Skeletal muscle satellite cell (primary cell): ENCODE data around the gene WNT3.

Experiments used
- H3K27me3 ChIP-seq: 2 replicates; pipeline ENCODE4 v1.7.0; 2013; ENCODE audit warnings: low read length; ENCODE audit not compliant: control insufficient read depth, insufficient read depth
- H3K36me3 ChIP-seq: 2 replicates; pipeline ENCODE4 v1.7.0; 2013; ENCODE audit warnings: mild to moderate bottlenecking, control low read depth, low read length; ENCODE audit not compliant: insufficient read depth
- H3K4me1 ChIP-seq: 2 replicates; pipeline ENCODE4 v1.7.0; 2013; ENCODE audit warnings: low read length; ENCODE audit not compliant: control insufficient read depth, insufficient read depth
- H3K4me2 ChIP-seq: 2 replicates; pipeline ENCODE4 v1.7.0; 2013; ENCODE audit warnings: mild to moderate bottlenecking, low read length
- H3K4me3 ChIP-seq: 2 replicates; pipeline ENCODE4 v1.7.0; 2013; ENCODE audit warnings: low read length
- H3K9ac ChIP-seq: 2 replicates; pipeline ENCODE4 v1.7.0; 2013; ENCODE audit warnings: mild to moderate bottlenecking, low read depth, low read length, moderate library complexity
- H3K9me3 ChIP-seq: replicated peaks from 2 replicates; pipeline ENCODE4 v1.7.0; 2013; ENCODE audit warnings: mild to moderate bottlenecking, control low read depth, low read length

WNT3 gene

GRCh38 chr17:46792071-46792470 is 26.4 kb downstream of the WNT3 start:
- Histone ChIP-seq H3K27me3 (peaks cover 82% of the 10 kb centered on the region), H3K9me3 (no peaks in the 10 kb centered on the region), H3K9ac (no peak overlapping the region), H3K4me1 (no peaks in the 10 kb centered on the region), H3K36me3 (no peaks in the 10 kb centered on the region), H3K4me3 (no peak overlapping the region), H3K4me2 (no peak overlapping the region)

- H3K4me2 ChIP-seq: no peak overlapping the region
- no peaks in the 10 kb centered on the region for H3K9me3 ChIP-seq
- H3K27me3 ChIP-seq: peaks cover 78% of the 10 kb centered on the region
- no peaks in the 10 kb centered on the region for H3K4me1 ChIP-seq
- H3K9ac ChIP-seq: no peak overlapping the region
- no peaks in the 10 kb centered on the region for H3K36me3 ChIP-seq
- no peak overlapping the region for H3K4me3 ChIP-seq
Measured at GRCh38 chr17:46791531-46791930, 27.0 kb downstream of the WNT3 start.

GRCh38 chr17:46790216-46790615 is 28.3 kb downstream of the WNT3 start:
- H3K27me3 ChIP-seq: peaks cover 73% of the 10 kb centered on the region
- no peak overlapping the region for H3K4me3 ChIP-seq
- no peaks in the 10 kb centered on the region for H3K9me3 ChIP-seq
- H3K9ac ChIP-seq: no peak overlapping the region
- no peak overlapping the region for H3K4me2 ChIP-seq
- no peaks in the 10 kb centered on the region for H3K4me1 ChIP-seq
- no peaks in the 10 kb centered on the region for H3K36me3 ChIP-seq

GRCh38 chr17:46789610-46790009 is 28.9 kb downstream of the WNT3 start:
- no peak overlapping the region for H3K4me3 ChIP-seq
- peaks cover 70% of the 10 kb centered on the region for H3K27me3 ChIP-seq
- no peak overlapping the region for H3K9ac ChIP-seq
- no peaks in the 10 kb centered on the region for H3K36me3 ChIP-seq
- H3K4me2 ChIP-seq: no peak overlapping the region
- no peaks in the 10 kb centered on the region for H3K4me1 ChIP-seq
- H3K9me3 ChIP-seq: no peaks in the 10 kb centered on the region

GRCh38 chr17:46788796-46789195 is 29.7 kb downstream of the WNT3 start:
- Histone ChIP-seq H3K4me1 (no peaks in the 10 kb centered on the region), H3K4me2 (no peak overlapping the region), H3K36me3 (no peaks in the 10 kb centered on the region), H3K9me3 (no peaks in the 10 kb centered on the region), H3K27me3 (peaks cover 65% of the 10 kb centered on the region), H3K4me3 (no peak overlapping the region), H3K9ac (no peak overlapping the region)

- H3K4me1 ChIP-seq: no peaks in the 10 kb centered on the region
- no peaks in the 10 kb centered on the region for H3K9me3 ChIP-seq
- no peak overlapping the region for H3K4me2 ChIP-seq
- no peaks in the 10 kb centered on the region for H3K36me3 ChIP-seq
- H3K4me3 ChIP-seq: no peak overlapping the region
- H3K27me3 ChIP-seq: peaks cover 61% of the 10 kb centered on the region
- H3K9ac ChIP-seq: no peak overlapping the region
Measured at GRCh38 chr17:46788300-46788699, 30.2 kb downstream of the WNT3 start.

GRCh38 chr17:46787478-46787877 is 31.0 kb downstream of the WNT3 start:
- Histone ChIP-seq H3K4me2 (no peak overlapping the region), H3K27me3 (peaks cover 53% of the 10 kb centered on the region), H3K9ac (no peak overlapping the region), H3K4me3 (no peak overlapping the region), H3K36me3 (no peaks in the 10 kb centered on the region), H3K4me1 (no peaks in the 10 kb centered on the region), H3K9me3 (no peaks in the 10 kb centered on the region)

GRCh38 chr17:46785696-46786095 is 32.8 kb downstream of the WNT3 start:
- no peak overlapping the region for H3K4me3 ChIP-seq
- H3K27me3 ChIP-seq: peaks cover 40% of the 10 kb centered on the region
- no peaks in the 10 kb centered on the region for H3K4me1 ChIP-seq
- H3K9me3 ChIP-seq: no peaks in the 10 kb centered on the region
- no peak overlapping the region for H3K4me2 ChIP-seq
- H3K36me3 ChIP-seq: no peaks in the 10 kb centered on the region
- H3K9ac ChIP-seq: no peak overlapping the region

- Histone ChIP-seq H3K36me3 (no peaks in the 10 kb centered on the region), H3K9ac (no peak overlapping the region), H3K4me1 (no peaks in the 10 kb centered on the region), H3K9me3 (no peaks in the 10 kb centered on the region), H3K27me3 (peaks cover 37% of the 10 kb centered on the region), H3K4me3 (no peak overlapping the region), H3K4me2 (no peak overlapping the region)
Measured at GRCh38 chr17:46783031-46783593, 35.4 kb downstream of the WNT3 start.

- Histone ChIP-seq H3K4me2 (no peak overlapping the region), H3K27me3 (peaks cover 41% of the 10 kb centered on the region), H3K4me3 (no peak overlapping the region), H3K9me3 (no peaks in the 10 kb centered on the region), H3K9ac (no peak overlapping the region), H3K4me1 (no peaks in the 10 kb centered on the region), H3K36me3 (no peaks in the 10 kb centered on the region)
Measured at GRCh38 chr17:46782250-46782953, 36.1 kb downstream of the WNT3 start.

GRCh38 chr17:46780003-46780373 is 38.5 kb downstream of the WNT3 start:
- Histone ChIP-seq H3K4me3 (no peak overlapping the region), H3K9me3 (no peaks in the 10 kb centered on the region), H3K4me2 (no peak overlapping the region), H3K36me3 (no peaks in the 10 kb centered on the region), H3K27me3 (peaks cover 40% of the 10 kb centered on the region), H3K9ac (no peak overlapping the region), H3K4me1 (no peaks in the 10 kb centered on the region)
